ENCODE results near the gene RPL28. TPM values are rescaled to one million over a fixed set of nuclear protein-coding genes. Genes with fewer than 3 reads are reported as not detected.

The RPL28 gene
- total and polyA plus RNA-seq, 2 of the 4 experiments (the other 2 are of a cell fraction): 386 to 1,693 TPM

GRCh38 chr19:55437410-55437809 lies 51.7 kb downstream of the RPL28 start:
- peak overlapping the region; percentile 67 for H2AFZ ChIP-seq (replicated peaks; ENCODE audit: low read length, poor library complexity)
- no peak overlapping the region for H2BK120ac ChIP-seq (ENCODE audit: low read depth, low read length)
- ATAC-seq (ENCODE audit: low read depth) (peak; percentile 99), DNase-seq (peak; percentile 56)
- H3K14ac ChIP-seq (replicated peaks; ENCODE audit: low read depth, low read length): no peak overlapping the region
- POLR2A ChIA-PET (ENCODE audit: unreplicated experiment): interaction anchor here (1.1 kb wide), 1 partner anchor 30 kb away, joined by 6 read pairs; the partner anchor contains the start of gene UBE2S
- no CpG with 5 or more reads among the region's 17 CpGs for WGBS, 2 experiments (ENCODE audit: extremely low coverage in 2 of 2, insufficient read length in 1 of 2)
- no peak overlapping the region for H3K4ac ChIP-seq (ENCODE audit: low read depth, low read length)
- dilution Hi-C loops (cut with HindIII; ENCODE audit: low sequenced_read_pairs, unreplicated experiment): no loop called here
- H3K79me1 ChIP-seq (ENCODE audit: low read depth in 1 of 2, low read length in 2 of 2): no peaks in the 10 kb centered on the region
- H3K18ac ChIP-seq (ENCODE audit: low read depth, low read length): no peak overlapping the region
- CTCF ChIA-PET: interaction anchor here (0.9 to 1.1 kb wide), 2 partner anchors 19 to 296 kb away, joined by 5 to 8 read pairs; no protein-coding TSS in a partner anchor
- TF ChIP-seq MAZ (IDR thresholded peaks at IDR 0.05; ENCODE audit: borderline replicate concordance, low read depth, low read length) (peak; percentile 50; the same call in 1 of the 2 replicates), MXI1 (IDR thresholded peaks at IDR 0.05; ENCODE audit: borderline replicate concordance, low read depth, low read length) (0 out of 2 replicates have a peak, but pooled peaks have one; percentile 35), CHD1 (IDR thresholded peaks at IDR 0.05; ENCODE audit: low read depth, low read length) (no peak)
- peaks cover 44% of the 10 kb centered on the region for H3K27me3 ChIP-seq (ENCODE audit: control insufficient read depth, insufficient read depth, low read length)
- no peak overlapping the region for H3K27ac ChIP-seq (ENCODE audit: insufficient read depth, low read length)
- no TSS peak for BruUV-seq (replicated peaks)
- no peak overlapping the region for H3K9ac ChIP-seq (ENCODE audit: low read depth, low read length)
- no peak overlapping the region for H3K4me3 ChIP-seq (ENCODE audit: insufficient read depth, low read depth, low read length)
- H2BK20ac ChIP-seq (ENCODE audit: low read depth, low read length): no peak overlapping the region
- H3K56ac ChIP-seq (ENCODE audit: extremely low read depth, insufficient read depth, low read length): no peak overlapping the region
- H2AK5ac ChIP-seq (ENCODE audit: low read depth, low read length): no peak overlapping the region
- H3K9me3 ChIP-seq (ENCODE audit: control insufficient read depth, insufficient read depth, low read length): peaks cover 2% of the 10 kb centered on the region; the same call in 1 of the 2 replicates
- H3K23ac ChIP-seq (ENCODE audit: low read depth, low read length): no peak overlapping the region
- in situ Hi-C loops (cut with MboI; ENCODE audit: low sequenced_read_pairs): no loop called here
- no peak overlapping the region for H2BK15ac ChIP-seq (ENCODE audit: low read depth, low read length)
- intact Hi-C loops (cut with micrococcal nuclease): loop anchor here (5.0 kb wide), 1 partner anchor 220 kb away; no protein-coding TSS in a partner anchor
- H4K20me1 ChIP-seq (ENCODE audit: insufficient read depth, low read length): no peaks in the 10 kb centered on the region; the same call in 1 of the 2 replicates
- no peak overlapping the region for H4K8ac ChIP-seq (ENCODE audit: low read depth in 2 of 2, low read length in 2 of 2)
- no peak overlapping the region for H2BK5ac ChIP-seq (ENCODE audit: low read depth, low read length, poor library complexity, severe bottlenecking)
- H3K4me2 ChIP-seq (ENCODE audit: low read depth, low read length): no peak overlapping the region
- H3K4me1 ChIP-seq (ENCODE audit: control insufficient read depth, insufficient read depth, low read length): no peaks in the 10 kb centered on the region
- no peak overlapping the region for H4K5ac ChIP-seq (ENCODE audit: low read depth, low read length)
- peaks cover 11% of the 10 kb centered on the region for H3K9me1 ChIP-seq (ENCODE audit: insufficient read depth, low read length)
- peak overlapping the region; percentile 52 for H2AK9ac ChIP-seq (replicated peaks; ENCODE audit: low read depth, low read length, poor library complexity)
- no peak overlapping the region for H4K91ac ChIP-seq (ENCODE audit: insufficient read depth, low read depth, low read length)
- no peaks in the 10 kb centered on the region for H3K36me3 ChIP-seq (ENCODE audit: control insufficient read depth, insufficient read depth, low read length)

All from IMR-90 (cell line).